HG02870 (cell line): ENCODE data around the gene DOCK3.

Source experiments
- ATAC-seq: cut with Tn5 transposase; IDR thresholded peaks from one replicate; pipeline ENCODE4 v1.9.1; 2021; ENCODE audit warnings: mild to moderate bottlenecking, moderate library complexity; ENCODE audit not compliant: unreplicated experiment

The DOCK3 gene, protein sequence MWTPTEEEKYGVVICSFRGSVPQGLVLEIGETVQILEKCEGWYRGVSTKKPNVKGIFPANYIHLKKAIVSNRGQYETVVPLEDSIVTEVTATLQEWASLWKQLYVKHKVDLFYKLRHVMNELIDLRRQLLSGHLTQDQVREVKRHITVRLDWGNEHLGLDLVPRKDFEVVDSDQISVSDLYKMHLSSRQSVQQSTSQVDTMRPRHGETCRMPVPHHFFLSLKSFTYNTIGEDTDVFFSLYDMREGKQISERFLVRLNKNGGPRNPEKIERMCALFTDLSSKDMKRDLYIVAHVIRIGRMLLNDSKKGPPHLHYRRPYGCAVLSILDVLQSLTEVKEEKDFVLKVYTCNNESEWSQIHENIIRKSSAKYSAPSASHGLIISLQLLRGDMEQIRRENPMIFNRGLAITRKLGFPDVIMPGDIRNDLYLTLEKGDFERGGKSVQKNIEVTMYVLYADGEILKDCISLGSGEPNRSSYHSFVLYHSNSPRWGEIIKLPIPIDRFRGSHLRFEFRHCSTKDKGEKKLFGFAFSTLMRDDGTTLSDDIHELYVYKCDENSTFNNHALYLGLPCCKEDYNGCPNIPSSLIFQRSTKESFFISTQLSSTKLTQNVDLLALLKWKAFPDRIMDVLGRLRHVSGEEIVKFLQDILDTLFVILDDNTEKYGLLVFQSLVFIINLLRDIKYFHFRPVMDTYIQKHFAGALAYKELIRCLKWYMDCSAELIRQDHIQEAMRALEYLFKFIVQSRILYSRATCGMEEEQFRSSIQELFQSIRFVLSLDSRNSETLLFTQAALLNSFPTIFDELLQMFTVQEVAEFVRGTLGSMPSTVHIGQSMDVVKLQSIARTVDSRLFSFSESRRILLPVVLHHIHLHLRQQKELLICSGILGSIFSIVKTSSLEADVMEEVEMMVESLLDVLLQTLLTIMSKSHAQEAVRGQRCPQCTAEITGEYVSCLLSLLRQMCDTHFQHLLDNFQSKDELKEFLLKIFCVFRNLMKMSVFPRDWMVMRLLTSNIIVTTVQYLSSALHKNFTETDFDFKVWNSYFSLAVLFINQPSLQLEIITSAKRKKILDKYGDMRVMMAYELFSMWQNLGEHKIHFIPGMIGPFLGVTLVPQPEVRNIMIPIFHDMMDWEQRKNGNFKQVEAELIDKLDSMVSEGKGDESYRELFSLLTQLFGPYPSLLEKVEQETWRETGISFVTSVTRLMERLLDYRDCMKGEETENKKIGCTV (N-terminal part only)

DNA sequence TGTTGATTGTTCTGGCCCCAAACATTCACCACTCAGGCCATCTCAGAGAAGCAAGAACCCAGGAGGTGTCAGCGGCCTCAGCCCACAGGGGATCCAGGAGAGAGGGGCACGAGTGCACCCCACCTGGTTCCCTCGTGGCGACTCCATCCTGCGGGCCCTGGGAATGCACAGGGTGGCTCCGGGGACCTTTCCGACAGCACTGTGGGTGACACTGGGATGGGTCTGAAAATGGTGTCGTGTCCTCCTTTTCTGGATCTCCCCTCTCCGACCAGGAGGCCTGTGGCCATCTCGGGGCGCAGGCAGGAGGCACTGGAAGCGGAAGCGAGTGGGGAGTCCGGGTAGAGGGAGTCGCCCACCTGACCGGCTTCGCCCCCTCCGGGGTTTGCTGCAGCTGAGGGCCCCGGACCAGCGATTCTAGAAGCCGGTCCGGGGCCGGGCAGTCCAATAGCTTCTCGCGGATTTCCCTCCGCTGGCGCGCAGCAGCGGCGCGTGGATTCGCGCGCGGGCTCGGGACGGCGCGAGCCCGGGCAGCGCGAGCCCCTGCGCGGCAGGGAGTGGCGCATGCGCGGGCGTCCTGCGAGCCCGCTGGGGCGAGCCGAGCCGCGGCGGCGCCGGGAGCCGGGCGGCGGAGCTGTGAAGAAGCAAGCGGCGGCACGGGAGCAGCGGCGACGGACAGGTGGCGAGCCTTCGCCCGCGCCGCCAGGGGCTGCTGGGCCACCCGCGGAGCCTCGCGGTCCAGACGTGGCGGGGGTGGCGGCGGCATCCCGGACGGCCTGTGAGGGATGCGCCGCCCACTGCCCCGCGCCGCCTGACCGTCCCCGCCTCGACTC lies at the start of gene DOCK3:
TSS of gene DOCK3 (plus strand) at position 579 of the 830 bp plus-strand sequence. CDS start 337 bp downstream, outside the sequence.
- ATAC-seq, result no peak

DNA sequence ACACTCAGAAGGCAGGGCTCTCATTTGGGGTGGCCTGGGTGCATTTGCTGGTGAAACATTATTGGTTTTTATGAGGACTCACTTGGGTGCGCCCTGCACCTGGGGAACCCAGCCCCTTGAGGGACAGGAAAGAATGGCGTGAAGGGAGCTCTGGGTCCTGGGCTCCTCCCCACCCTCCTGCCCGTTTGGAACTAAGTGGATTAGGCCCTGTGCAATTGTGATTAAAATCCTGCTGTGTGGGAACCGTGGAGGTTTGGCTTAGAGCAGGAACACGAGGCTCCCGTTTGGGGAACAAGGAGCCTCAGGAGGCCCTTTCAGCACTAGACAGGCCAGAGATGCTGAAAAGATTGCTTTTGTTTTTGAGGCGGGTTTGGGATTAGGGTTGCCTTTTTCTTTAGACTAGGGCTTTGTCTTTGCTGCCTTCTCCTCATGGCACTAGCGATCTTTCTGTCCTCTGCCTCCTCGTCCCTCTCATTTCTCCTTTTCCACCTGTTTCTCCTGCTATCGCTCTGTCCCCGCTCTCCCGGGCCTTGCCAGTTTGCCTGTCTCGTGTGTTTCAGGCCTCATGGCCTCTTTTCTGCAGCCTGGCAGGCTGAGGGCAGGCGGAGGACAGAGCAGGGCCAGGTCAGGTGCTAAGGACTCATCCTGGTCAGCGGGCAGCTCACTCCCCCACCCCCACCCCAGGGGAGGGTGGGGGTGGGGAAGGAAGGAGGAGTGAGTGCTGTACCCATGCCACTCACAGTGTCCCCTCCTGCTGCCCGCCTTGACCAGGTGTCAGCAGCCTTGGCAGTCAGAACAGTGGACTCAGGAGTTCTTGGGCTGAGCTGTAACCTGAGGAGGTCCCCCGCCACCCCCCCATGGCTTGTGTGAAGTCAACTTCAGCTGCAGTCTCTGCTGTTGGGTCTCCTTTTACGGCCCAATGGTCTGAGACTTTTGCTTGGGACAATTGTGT lies 49.2 kb upstream of the DOCK3 start:
- ATAC-seq, result no peak

GRCh38 chr3:50626401-50626800 lies 48.3 kb upstream of the DOCK3 start:
- ATAC-seq, result no peak

DNA sequence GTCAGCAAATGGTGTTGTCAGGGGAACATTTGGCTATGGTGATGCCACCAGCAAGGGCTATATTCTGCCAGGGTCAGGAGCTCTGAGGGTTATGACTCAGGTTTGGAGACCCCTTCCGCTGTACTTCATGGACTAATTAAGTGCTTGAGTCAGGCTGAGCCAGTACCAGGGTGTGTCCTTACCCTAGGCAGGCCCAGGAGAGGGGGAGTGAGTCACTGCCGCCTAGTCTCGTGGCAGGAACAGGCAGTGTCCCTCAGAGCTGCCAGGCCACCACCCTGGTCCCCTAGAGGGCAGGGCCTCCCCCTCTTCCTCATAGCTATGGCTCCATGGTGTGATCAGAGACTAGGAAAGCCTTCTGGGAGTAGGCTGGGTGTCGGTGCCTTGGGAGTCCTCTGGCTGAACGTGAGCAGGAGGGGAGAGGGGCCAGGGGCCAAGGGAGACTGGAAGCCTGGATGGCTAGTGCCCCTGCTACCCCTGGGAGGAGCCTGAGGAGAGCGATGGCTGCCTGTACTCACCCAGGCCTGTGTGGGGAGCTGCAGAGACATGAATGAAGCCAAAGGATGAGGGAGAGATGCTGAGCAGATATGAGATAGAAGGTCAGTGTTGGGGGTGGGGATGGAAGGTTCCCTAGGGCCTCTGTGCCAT lies 47.2 kb upstream of the DOCK3 start:
- ATAC-seq, result no peak

GRCh38 chr3:50628601-50629000 lies 46.1 kb upstream of the DOCK3 start:
- no peak for ATAC-seq

DNA sequence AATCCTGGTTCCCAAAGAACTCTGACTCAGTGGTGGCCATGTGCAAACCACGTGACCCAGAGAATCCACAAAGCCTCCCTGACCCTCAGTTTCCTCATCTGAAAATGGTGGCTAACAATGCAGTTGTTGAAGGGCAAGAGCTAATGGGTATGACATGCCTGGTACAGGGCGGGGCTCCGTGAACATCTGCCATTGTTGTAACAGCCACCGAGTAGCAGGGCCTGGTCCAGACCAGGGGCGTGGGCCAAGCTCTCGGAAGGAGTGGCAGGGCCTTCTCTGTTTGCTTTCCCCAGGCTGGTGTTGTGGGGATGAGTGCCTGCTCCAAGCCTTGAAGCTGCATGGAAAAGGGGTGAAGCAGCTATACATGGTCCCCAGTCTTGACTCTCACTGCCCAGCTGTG lies 44.3 kb upstream of the DOCK3 start:
- no peak for ATAC-seq

- ATAC-seq, result no peak
These were observed 43.9 kb upstream of the DOCK3 start for GRCh38 chr3:50630877-50631276.

DNA sequence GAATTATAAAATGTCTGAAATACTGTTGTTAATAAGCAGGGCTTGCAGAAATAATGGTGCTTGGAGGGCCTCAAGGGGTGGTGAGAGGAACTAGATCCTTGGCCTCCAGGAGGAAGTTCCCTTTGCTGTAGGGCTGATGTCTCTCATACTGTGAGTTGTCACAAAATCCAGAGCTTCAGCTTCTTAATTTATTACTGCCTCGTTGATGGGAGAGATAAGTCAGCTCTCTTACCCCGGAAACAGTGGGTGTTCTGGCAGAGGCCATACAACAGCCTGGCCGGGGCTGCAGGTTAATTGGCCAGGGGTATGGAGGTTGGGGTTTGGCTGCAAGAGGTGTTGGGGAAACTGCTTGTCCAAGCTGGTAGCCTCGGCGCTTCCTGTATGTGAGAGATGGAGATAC lies 42.3 kb upstream of the DOCK3 start:
- ATAC-seq, result no peak

DNA sequence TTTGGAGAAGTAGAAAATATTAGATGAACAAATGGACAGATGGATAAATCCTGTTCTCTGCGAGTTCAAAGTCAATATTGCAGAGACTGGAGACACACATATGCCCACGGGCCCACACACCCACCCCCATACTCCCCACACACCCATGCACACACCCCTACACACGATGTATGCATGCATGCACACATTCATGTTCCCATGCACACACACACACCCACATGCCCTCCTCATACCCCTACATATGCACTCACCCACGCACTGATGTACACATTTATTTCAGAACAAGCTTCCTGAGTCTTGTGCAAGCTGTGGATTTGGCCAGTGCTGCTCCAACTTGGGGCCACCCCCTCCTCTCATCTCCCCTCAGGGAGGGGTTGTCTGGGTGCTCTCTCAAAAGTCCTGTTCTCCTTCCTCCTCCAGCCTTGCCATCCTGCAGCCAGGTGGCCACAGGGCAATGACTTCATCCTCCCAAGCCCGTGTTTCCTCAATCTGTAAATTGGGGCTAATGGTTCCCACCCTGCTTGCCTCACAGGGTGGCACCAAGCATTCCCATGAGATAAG lies 41.4 kb upstream of the DOCK3 start:
- no peak for ATAC-seq

GRCh38 chr3:50635066-50635465 lies 39.7 kb upstream of the DOCK3 start:
- no peak for ATAC-seq

GRCh38 chr3:50637011-50637410 lies 37.7 kb upstream of the DOCK3 start:
- no peak for ATAC-seq

DNA sequence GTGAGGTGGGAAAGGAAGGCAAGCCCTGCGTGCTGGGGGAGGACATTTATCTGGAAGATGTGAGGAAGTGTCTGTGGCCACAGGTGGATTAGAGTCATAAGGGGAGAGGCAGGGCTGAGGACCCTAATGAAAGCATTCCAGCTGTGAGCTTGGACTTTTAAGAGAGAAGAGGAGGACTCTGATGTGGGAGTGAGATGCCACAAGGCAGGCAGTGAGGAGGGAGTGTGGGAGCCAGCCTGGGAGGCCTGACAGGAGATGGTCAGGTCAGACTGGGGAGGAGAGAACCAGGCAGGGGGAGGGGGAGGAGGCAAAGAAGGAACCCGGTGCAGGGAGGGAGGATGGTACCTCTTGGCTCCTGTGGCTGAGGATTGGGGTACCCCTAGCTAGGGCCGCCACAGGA lies 36.8 kb upstream of the DOCK3 start:
- no peak for ATAC-seq

- ATAC-seq, result no peak
These were observed 35.7 kb upstream of the DOCK3 start for GRCh38 chr3:50639055-50639494.

- ATAC-seq, result peak; percentile 51
These were observed 32.3 kb upstream of the DOCK3 start for GRCh38 chr3:50642382-50642781.

GRCh38 chr3:50644561-50644960 lies 30.2 kb upstream of the DOCK3 start:
- no peak for ATAC-seq

DNA sequence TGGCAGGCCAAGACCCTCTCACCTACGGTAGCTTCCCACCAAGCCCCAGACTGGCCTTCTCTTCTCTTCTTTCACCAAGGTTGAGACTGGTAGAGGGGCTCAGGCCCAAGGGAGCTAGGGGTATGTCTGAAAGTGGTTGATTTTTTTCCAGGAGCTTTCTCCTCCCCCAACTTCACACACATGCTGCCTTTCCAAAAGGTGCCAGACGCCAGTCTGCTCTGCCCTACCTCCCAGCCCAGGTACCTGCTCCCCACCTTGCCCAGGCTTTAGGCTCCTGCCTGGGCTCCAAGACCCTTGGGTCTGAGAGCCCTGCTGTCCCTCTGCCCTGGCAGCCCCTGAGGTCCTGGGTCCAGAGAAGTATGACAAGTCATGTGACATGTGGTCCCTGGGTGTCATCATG lies 29.3 kb upstream of the DOCK3 start:
- no peak for ATAC-seq

- no peak for ATAC-seq
These were observed 26.4 kb upstream of the DOCK3 start for GRCh38 chr3:50648313-50648712.

DNA sequence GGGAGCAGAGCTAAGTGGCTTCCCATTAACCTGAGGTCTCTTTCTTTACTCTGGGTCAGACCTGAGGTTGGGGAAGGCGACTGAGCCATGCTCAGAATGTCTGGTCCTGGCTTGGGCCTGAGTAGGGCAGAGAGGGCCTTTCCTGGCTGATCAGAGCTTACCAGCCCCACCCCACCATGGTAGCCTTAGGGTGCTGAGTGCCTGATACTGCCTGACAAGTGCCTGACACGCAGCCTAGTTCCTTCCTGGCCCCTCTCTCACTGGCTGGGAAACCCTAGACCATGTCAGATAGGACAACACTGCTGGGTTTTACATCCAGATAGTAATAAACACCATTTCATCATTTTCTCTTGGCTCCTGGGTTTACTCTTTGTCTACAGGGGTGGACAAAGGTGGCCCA lies 25.8 kb upstream of the DOCK3 start:
- ATAC-seq, result no peak
